H4 (cell line): Measurements from ENCODE around the gene PLCG2. TPM values are rescaled to one million over a fixed set of nuclear protein-coding genes. Genes with fewer than 3 reads are reported as not detected.
"Not testable (repeated sequence)": the region's sequence is repeated elsewhere in the genome, so short reads cannot be mapped to it uniquely, and the experiment has no call there.

ENCODE experiments used
- DNase-seq: peaks from one replicate; pipeline ENCODE4 v3.0.0-alpha.2; 2015; ENCODE audit warnings: low spot score
- total RNA-seq: library from RNA; depleted of rRNA; stranded (reverse); fragments of >200 nt; shearing (Covaris generic); gene quantifications from 2 replicates; pipeline ENCODE4 v1.2.3, GENCODE V29; 2014

Gene PLCG2
- total RNA-seq, 1 experiment from 2014 or later = 3.2 TPM

- DNase-seq = no peak
Measured at GRCh38 chr16:81912395-81912794, 133.3 kb downstream of the PLCG2 start.

- DNase-seq = no peak
Measured at GRCh38 chr16:81913222-81913621, 134.1 kb downstream of the PLCG2 start.

GRCh38 chr16:81917375-81917774 lies 138.3 kb downstream of the PLCG2 start:
- DNase-seq = no peak

- no peak for DNase-seq
Measured at GRCh38 chr16:81918927-81919326, 139.8 kb downstream of the PLCG2 start.

- no peak for DNase-seq
Measured at GRCh38 chr16:81920498-81920897, 141.4 kb downstream of the PLCG2 start.

- DNase-seq = no peak
Measured at GRCh38 chr16:81921085-81921814, 142.2 kb downstream of the PLCG2 start.

GRCh38 chr16:81921843-81922584 lies 142.9 kb downstream of the PLCG2 start:
- DNase-seq = no peak

- DNase-seq = no peak
Measured at GRCh38 chr16:81923296-81923695, 144.2 kb downstream of the PLCG2 start.

GRCh38 chr16:81925016-81925415 lies 145.9 kb downstream of the PLCG2 start:
- no peak for DNase-seq

- no peak for DNase-seq
Measured at GRCh38 chr16:81926036-81926435, 146.9 kb downstream of the PLCG2 start.

GRCh38 chr16:81927561-81928185 lies 148.6 kb downstream of the PLCG2 start:
- DNase-seq = no peak

- no peak for DNase-seq
Measured at GRCh38 chr16:81928271-81928918, 149.3 kb downstream of the PLCG2 start.

- no peak for DNase-seq
Measured at GRCh38 chr16:81928975-81929374, 149.9 kb downstream of the PLCG2 start.

GRCh38 chr16:81929841-81930240 lies 150.8 kb downstream of the PLCG2 start:
- DNase-seq = no peak

- no peak for DNase-seq
Measured at GRCh38 chr16:81931927-81932326, 152.8 kb downstream of the PLCG2 start.

- DNase-seq = no peak
Measured at GRCh38 chr16:81932668-81933067, 153.6 kb downstream of the PLCG2 start.

- no peak for DNase-seq
Measured at GRCh38 chr16:81933361-81933760, 154.3 kb downstream of the PLCG2 start.

GRCh38 chr16:81934711-81935110 lies 155.6 kb downstream of the PLCG2 start:
- not testable (repeated sequence) for DNase-seq

- DNase-seq = no peak
Measured at GRCh38 chr16:81936209-81937000, 157.3 kb downstream of the PLCG2 start.

- no peak for DNase-seq
Measured at GRCh38 chr16:81937305-81938038, 158.4 kb downstream of the PLCG2 start.
